Smooth muscle cell of the brain vasculature (primary cell): ENCODE data around the gene SDHB.
A peak's percentile ranks its signal among the peaks of the same experiment; 100 is the strongest.

Experiments
- DNase-seq: peaks from one replicate; pipeline ENCODE4 v3.0.0-alpha.2; 2012; ENCODE audit warnings: low read depth, low spot score

The SDHB gene

DNA sequence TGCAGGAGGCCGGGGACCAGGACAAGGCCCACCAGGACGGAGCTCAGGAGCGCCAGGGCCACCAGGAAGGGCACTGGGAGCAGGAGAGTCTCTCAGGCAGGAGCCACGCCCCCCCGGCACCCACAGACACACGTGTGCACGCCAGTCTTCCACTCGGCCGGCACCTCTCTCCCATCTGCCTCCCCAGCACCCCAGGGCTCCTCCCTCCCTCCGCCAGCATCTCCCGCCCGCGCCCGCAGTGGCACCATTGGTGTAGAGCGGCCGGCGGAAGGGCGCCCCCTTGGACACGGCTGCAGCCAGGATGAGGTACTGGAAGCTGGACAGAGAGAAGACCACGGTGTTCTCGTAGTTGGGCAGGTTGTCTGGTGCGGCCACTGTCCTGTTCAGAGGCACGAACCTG, 67.3 kb downstream of the SDHB start:
- no peak for DNase-seq

DNA sequence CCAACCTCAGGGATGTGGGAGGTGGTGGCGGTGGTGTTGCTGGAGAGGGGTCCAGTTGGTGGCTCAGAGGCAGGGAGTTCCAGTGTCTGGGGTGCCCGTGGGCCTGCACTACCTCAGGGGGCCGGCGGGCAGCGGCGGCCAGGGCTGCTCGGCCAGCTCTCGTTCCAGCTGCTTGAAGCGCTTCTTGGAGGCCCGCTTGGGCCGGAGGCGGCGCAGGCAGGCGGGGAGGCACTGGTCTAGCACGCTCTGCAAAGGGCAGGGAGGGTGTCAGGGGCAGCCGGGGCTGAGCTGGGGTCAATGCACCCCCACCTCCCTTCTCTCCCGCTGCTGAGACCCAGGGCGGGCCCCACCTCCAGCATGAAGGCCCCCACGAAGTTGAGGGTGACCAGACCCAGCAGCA, 67.7 kb downstream of the SDHB start:
- DNase-seq, result no peak

DNA sequence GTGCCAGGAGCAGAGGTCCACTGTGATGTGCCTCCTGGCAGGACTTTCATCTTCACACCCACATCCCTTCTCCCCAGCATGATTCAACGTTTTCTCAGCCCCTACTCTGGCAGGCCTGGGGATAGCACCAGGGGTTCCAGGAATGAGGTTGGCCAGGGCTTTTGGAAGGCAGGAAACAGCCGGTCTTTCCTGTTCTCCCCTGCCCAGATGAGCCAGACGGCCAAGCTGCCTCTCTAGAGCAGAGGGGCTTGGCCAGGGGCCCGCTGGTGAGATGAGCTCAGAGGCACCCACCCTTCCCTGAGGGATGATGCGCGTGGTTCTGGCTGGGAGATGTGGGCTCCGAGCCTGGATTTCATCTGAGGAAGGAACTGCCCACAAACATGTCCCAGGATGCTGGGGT, 69.1 kb downstream of the SDHB start:
- DNase-seq, result no peak

DNA sequence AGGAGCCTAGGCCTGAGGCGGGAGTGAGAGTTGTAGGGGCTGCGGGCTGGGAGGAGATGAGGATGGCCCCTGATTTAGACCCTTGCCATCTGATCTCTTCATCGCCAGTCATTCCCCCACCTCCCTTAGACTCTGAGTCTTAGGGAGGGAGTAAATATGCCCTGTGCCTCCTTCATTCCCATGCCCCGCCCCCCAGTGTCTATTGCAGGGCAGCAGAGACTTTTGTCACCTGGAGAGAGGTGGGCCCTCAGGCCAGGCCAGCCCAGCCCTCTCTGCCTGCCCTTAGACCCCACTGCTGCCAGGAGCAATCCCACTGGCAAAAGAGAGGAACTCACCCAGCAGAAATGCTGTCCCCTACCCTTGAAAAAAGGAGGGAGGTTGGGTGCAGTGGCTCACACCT, 70.2 kb downstream of the SDHB start:
- no peak for DNase-seq

DNA sequence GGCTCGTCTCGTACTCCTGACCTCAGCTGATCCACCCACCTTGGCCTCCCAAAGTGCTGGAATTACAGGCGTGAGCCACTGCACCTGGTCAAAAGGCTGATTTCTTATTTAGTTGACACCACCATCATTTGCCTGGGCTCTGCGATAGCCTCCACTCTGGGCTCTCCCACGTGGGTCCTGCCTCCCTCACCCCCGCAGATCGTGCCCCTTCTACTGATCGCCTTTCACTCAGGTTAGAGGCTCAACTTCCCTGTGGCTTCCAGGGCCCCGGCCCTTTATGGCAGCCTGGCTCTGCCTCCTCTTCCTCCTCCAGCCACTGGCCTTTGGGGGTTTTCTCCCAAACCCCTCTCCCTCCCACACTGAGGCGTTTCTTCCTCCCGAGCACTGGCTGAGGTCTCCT, 70.9 kb downstream of the SDHB start:
- no peak for DNase-seq

DNA sequence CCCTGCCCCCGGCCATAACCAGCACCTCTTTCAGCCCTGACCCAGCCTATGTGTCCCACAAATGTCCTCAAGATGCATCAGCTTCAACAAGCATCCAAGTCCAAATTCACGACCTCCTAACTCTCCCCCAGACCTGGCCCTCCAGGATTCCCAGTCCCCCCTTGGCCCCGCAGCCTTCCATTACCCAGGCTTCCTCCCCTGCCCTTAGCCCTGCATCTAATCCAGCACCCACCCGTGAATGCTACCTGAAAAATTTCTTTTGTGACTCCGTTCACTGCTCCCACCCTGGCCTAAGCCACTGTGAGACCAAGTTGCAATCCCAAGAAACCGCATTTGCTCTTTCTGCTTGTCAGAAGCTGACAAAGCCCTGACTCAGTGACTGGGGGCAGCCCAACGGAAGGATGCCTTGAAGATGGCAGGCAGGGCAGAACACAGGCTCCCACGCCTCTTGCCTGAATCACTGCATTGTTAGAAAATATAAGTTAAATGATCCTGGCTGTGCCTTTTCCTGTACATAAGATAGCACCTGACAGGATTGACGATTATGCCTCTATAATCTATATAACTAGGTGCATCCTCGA, 72.5 kb downstream of the SDHB start:
- DNase-seq, result no peak

DNA sequence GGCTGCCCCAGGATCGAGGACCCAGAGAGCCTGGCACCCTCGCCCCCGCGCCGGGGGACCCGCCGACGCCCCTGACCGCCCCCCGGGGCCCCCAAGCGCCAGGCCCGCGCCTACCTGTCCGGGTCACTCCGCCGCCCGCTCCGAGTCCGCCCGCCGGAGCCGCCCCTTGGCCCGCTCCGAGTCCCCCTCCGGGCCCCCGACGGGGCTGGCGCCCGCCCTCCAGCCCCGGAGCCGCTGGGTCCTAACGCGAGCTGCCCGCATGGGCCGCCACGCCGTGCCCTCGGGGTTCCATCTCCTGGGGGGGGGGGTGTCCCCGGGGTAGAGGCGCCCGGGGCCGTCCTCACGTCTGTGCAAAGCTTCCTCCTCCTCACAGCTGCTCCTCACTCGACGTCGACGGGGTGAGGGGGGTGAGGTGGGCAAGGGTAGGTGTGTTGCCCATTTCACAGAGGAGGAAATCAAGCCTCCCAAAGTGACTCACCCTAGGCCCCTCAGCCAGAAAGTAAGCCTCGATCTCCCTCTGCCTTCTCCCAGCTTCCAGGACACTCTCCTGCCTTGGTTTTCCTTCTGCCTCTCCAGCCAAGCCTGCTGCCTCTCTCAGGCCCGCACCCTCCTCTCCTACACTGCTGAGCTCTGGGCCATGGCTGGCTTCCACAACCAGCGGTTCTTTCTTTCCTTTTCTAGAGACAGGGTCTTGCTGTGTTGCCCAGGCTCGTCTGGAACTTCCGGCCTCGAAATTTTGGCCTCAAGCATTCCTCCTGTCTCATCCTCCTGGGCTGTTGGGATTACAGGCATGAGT, 73.2 kb downstream of the SDHB start, which contains the start of gene MFAP2:
Gene MFAP2 (minus strand): TSS at position 148 of the 796 bp plus-strand sequence. CDS start 2,347 bp downstream, outside the sequence.
- no peak for DNase-seq

DNA sequence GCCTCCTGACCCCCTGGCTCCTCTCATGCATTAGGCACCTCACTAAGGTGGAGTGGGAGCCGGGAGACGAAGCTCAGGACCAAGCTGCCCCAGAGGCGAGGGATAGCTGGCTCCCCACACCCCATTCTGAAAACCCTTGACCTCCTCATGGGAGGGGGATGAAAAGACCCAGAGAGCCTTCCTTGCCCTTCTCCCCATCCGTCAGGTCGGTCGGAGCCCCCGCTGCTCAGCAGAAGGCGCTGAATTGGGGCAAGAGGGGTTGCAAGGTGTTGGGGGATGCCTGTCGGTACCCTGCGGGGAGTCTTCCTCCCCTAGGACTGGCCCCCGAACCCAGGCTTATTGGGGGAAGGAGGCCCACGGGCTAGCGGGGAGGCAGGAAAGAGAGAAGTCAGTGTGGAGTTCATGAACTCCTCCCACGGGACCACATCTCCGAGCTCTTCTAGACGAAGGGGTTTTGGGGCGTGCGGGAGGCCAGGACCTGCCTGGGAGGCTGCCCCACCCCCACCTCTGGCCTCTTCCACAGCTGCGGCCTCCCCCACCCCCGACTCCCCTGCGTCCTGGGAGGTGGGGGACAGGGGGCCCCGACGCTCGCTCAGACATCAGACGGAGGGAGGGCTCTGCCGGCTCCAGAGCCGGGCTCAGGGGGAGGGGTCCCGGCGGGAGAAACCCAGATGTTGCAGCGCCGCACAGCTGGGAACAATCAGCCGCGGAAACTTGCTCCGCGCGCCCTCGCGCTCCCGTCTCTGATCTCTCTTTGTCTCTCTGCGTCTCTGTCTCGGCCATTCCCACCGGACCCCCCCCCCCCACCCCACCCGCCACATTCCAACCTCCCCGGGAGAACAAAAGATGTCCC, 74.1 kb downstream of the SDHB start:
- no peak for DNase-seq

DNA sequence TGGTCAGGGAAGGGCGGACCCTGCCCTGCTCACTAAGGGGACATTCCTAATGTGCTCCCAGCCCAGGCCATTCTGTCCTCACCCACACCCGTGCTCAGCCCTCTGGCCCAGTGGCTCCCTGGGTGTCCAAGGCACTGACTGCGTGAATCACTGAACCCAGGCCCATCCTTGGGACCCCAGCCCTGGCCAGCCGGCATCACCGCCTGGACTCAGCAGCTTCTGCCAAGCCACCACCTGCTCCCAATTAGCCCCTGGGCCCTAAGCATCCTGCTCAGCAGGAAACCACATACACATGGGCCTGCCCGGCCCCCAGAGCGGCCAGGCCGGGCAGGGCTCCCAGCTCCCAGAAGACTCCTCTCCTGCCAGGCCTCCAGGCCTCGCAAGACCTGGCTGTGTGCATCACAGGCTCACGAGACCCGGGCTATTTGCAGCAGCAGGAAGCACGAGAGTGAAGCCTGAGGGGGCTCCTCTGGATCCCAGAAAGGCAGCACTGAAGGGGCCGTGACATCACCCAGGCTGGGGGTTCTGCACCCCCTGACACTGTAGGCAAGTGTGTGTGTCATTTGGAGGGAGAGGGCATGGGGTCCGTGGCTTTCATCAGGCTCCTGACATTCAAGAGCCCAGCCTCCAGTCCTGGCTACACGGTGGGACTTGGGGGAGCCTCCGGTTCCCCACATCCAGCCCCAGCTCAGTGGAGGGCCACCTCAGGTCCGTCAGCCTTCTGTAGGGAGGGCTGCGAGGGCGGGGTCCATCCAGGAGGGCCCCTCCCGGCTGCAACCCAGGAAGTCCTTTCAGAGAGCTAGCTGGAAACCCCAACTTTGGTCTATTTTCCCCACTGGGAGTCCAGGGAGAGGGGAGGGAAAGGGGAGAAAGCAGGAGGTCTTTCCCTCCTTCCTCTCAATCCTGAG, 75.0 kb downstream of the SDHB start:
- DNase-seq, result peak; percentile 59

DNA sequence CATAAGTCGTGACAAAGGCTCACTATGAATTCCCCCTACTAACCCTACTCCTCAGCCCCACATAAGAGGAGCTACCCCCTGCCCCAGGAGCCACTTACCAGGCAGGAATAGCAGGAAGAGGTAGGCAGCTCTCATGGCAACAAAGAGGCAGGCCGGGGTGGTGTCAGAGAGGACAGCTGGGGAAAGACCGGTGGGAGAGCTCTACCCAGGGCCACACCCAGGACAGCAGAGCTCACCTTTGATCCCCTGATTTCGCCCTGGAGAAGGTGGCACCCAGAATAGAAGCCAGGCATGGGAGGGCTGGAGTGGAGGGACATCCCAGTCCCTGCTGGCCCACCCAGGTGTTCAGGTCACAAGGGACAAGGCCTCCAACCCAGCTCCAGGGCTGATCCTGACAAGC, 75.7 kb downstream of the SDHB start:
- no peak for DNase-seq

DNA sequence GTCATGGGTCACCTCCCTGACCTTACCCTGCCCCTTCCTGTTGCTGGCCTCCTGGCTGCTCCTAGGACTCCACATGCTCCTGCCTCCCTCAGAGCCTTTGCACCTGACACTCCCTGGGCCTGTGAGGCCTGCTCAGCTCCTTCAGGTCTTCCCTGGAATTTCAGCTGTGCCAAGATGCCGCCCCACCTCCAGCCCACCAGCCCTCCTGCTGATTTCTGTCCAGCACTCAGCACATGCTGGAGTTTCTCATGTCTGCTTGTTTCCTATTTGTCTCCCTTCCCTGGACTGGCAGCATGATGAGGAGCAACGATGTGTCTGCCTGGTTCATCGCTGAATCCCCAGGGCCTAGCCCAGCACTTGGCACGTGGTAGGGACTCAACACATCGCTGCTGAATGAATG, 76.5 kb downstream of the SDHB start:
- DNase-seq, result no peak

DNA sequence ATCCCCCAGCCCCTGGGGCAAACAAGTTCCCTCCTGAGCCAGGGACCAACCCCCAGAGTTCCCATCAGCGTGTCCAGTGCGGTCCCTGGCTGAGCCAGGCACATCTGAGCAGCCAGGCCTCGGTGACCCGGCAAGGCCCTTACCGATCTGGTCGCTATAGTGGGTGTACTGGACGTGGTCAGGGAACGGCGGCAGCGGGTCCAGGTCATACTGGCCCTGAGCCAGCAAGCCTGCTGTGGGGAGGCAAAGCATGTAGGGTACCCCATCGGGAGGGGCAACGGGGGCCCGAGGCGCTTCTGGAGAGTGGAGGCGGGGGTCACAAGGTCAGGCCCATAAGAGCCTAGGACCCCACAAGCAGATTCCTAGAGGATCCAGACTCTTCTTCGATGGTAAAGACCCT, 76.9 kb downstream of the SDHB start:
- DNase-seq, result no peak

DNA sequence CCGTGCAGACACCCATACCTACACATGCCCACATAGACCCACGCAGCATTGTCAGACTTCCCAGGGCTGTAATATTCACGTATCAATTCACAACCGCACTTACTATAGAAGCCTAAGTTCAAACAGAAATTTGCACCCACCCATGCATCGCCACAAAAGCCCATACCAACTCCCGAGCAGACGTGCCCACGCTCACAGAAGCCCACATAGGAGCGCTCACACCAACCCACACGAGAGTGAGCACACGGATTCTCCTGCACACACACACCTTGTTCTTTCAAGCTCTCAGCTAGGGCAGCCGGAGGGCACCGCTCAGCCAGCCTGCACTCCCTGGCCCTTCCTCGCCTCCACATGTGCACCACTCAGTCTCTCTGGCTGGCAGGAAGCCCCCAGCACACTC, 78.0 kb downstream of the SDHB start:
- DNase-seq, result no peak

DNA sequence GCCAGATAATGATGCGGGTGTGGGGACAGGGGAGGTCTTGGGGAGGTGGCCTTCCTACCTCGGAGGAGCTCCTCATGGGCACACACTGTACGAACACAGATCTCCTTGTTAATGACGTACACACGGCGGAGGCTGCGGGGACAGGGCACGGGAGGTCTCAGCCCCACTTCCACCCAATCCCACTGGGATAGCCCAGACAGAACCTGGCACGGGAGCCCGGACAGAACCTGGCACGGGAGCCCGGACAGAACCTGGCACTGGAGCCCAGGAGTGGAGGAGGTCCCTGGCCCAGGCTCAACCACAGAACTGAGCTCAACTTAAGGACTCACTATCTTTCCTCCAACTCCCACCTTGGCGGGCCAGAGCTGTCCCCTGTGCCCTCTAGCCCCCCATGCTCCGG, 78.6 kb downstream of the SDHB start:
- DNase-seq, result no peak

DNA sequence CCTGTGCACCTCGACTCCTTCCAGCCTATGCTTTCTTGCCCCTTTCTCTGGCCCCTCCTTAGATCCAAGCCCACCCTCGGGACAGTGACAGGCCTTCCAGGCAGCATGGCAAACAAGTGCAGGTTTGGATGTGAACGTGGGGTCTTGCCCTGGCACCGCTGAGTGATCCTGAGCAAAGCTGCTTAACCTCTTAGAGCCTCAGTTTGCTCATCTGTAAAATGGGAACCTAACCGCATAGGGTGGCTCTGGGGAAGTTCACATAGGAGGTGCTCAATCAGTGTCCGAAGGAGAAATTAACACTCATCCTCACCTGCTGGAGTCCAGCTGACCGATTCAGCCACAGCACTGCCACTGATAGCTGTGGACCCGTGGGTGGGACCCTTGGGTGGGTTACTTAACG, 80.6 kb downstream of the SDHB start:
- no peak for DNase-seq

DNA sequence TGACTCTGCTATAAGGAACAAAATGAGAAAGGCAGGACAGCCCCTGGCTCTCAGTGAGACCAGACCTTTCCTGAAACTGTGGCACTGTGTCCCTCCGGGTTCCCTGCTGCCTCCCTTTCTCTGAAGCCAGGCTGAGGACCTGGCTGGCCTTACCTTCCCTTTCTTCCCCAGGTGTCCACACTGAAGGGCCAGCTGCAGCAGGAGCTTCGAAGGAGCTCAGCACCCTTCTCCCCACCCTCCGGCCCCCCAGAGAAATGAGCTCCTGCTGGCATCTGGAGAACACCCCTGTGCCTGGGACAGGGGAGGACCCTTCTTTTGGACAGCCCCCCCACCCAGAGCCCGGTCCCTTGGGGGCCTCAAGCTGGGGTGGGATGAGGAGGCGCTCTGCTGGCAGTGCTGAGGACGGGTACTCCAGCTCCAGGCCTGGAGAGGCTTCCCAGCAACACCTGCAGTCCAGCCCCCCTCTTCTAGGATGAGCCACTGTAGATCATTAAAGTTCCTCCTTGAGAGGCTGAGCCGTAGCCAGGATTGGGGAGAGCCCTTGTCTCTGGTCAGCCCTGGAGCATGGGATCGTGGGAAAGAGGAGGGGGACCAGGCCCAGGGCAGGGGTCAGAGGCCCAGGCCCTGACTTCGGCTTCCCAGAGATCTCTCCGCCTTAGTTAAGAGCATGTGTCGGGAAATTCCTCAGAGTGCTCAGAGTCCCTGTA, 81.5 kb downstream of the SDHB start:
- no peak for DNase-seq

DNA sequence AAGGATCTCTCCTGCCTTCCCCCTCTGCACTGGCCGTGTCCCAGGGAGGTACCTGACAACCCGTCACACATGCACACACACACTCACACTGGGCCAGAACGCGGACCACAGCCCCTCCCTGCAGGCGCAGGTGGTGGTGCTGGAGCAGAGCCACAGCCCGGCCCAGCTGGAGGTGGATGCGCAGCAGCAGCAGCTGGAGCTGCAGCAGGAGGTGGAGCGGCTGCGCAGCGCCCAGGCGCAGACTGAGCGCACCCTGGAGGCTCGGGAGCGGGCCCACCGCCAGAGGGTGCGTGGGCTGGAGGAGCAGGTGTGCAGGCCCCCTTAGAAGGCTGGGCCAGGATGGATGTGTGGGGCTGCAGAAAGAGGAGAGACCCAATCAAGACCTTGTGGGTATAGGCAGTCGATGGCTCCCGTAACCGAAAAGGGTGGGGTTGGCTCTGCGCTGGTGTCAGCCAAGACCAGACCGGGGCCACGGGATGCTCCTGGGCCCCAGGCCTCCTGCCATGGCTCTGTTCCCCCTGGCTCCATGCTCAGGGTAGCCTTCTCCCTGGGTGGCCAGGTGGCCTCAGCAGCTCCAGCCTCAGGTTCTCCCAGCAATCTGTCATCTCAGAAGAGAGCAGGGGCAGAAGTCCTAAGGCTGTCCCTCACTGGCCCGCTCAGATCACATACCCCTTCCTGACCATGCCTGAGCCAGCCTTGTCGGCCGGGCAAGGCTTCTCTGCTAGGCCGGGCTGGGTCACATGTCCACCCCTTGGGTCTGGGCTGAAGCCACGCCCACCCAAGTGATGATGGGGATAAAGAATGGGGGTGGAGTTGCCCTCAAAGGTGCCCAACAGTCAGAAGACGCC, 82.3 kb downstream of the SDHB start:
- no peak for DNase-seq

DNA sequence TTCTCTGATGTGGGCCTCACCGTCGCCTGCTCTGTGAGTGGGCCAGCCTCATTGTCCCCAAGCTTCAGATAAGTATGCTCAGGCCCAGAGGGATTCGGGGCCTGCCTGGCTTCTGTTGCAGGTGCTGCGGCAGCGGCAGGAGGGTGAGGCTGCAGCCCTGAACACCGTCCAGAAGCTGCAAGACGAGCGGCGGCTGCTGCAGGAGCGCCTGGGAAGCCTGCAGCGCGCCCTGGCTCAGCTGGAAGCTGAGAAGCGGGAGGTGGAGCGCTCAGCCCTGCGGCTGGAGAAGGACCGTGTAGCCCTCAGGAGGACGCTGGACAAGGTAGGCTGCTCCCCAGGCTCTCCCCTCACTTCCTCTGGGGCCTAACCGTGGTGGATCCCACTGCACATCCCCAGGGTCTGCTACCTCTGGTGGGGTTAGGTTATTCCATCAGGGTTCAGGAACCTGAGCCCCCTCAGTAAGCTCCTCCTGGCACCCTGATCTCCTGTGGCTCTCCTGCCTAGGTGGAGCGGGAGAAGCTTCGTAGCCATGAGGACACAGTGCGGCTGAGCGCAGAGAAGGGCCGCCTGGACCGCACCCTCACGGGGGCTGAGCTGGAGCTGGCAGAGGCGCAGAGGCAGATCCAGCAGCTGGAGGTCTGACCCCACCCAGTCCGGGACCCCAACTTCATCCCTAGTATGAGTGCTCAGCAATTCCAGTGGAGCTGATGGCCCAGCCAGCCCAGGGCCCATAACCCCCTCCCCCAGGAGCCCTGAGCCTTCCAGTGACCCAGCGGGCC, 83.5 kb downstream of the SDHB start:
- no peak for DNase-seq

DNA sequence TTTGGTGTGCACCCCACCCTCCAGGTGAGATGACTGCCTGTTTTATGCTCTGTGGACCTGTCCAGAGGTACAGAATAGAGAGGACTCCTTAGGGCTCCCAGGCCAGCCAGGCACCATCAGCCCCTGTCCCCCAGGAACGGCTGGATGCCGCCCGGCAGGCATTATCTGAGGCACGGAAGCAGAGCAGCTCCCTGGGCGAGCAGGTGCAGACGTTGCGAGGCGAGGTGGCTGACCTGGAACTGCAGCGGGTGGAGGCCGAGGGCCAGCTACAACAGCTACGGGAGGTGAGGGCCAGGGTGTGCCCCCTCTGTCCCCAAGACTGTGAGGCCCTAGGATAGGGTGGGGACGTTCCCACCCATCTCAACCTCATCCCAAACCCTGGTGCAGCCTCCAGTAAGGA, 84.2 kb downstream of the SDHB start:
- DNase-seq, result no peak
